HCEC 1CT (cell line): Measurements from ENCODE around the gene SLC4A7.
"Not testable (repeated sequence)": the region's sequence is repeated elsewhere in the genome, so short reads cannot be mapped to it uniquely, and the experiment has no call there.

Source experiments
- DNase-seq: peaks from one replicate; pipeline ENCODE4 v3.0.0-alpha.2; 2017

The SLC4A7 gene

GRCh38 chr3:27484015-27484844, at the start of gene SLC4A7:
SLC4A7 (minus strand) TSS chr3:27484384; CDS start chr3:27484126, 258 bp downstream.
- peak; percentile 94 for DNase-seq

- DNase-seq: peak; percentile 32
These were observed 49.0 kb upstream of the SLC4A7 start for GRCh38 chr3:27533261-27533607.

GRCh38 chr3:27532426-27533260, 48.5 kb upstream of the SLC4A7 start:
- no peak for DNase-seq

GRCh38 chr3:27531193-27531751, 47.1 kb upstream of the SLC4A7 start:
- DNase-seq: not testable (repeated sequence)

GRCh38 chr3:27528791-27529190, 44.6 kb upstream of the SLC4A7 start:
- no peak for DNase-seq

- DNase-seq: no peak
These were observed 42.6 kb upstream of the SLC4A7 start for GRCh38 chr3:27526614-27527315.

GRCh38 chr3:27521872-27522265, 37.7 kb upstream of the SLC4A7 start:
- DNase-seq: no peak

- DNase-seq: peak; percentile 97
These were observed 37.1 kb upstream of the SLC4A7 start for GRCh38 chr3:27521179-27521871.

- DNase-seq: no peak
These were observed 27.7 kb upstream of the SLC4A7 start for GRCh38 chr3:27511724-27512422.

- DNase-seq: no peak
These were observed 25.2 kb upstream of the SLC4A7 start for GRCh38 chr3:27509376-27509775.

- DNase-seq: no peak
These were observed 24.2 kb upstream of the SLC4A7 start for GRCh38 chr3:27508424-27508823.

GRCh38 chr3:27507515-27508266, 23.5 kb upstream of the SLC4A7 start:
- DNase-seq: peak; percentile 26

GRCh38 chr3:27507111-27507510, 22.9 kb upstream of the SLC4A7 start:
- DNase-seq: peak; percentile 52

GRCh38 chr3:27504749-27505148, 20.6 kb upstream of the SLC4A7 start:
- no peak for DNase-seq

GRCh38 chr3:27503526-27503925, 19.3 kb upstream of the SLC4A7 start:
- peak; percentile 85 for DNase-seq

- no peak for DNase-seq
These were observed 17.6 kb upstream of the SLC4A7 start for GRCh38 chr3:27501759-27502158.

- DNase-seq: no peak
These were observed 16.8 kb upstream of the SLC4A7 start for GRCh38 chr3:27500986-27501385.

GRCh38 chr3:27500035-27500434, 15.9 kb upstream of the SLC4A7 start:
- peak; percentile 50 for DNase-seq

GRCh38 chr3:27494784-27495183, 10.6 kb upstream of the SLC4A7 start:
- no peak for DNase-seq

- no peak for DNase-seq
These were observed 4.6 kb upstream of the SLC4A7 start for GRCh38 chr3:27488821-27489220.

GRCh38 chr3:27487383-27487782, 3.2 kb upstream of the SLC4A7 start:
- DNase-seq: no peak
